CD4-positive, alpha-beta T cell treated with Interleukin-6 for 4 hours (primary cell): ENCODE results near the gene OIT3.

Experiments
- DNase-seq: peaks from one replicate; pipeline ENCODE4 v3.0.0-alpha.2; 2020; ENCODE audit warnings: mixed read lengths

Gene OIT3

GRCh38 chr10:72893136-72893798, at the start of gene OIT3:
Gene OIT3 (plus strand): TSS chr10:72893739. CDS start chr10:72893799, 60 bp downstream.
- no peak for DNase-seq

- DNase-seq, result no peak
Measured at GRCh38 chr10:72846238-72846637, 47.3 kb upstream of the OIT3 start.

- DNase-seq, result no peak
Measured at GRCh38 chr10:72847681-72848080, 45.9 kb upstream of the OIT3 start.

- DNase-seq, result no peak
Measured at GRCh38 chr10:72850861-72851260, 42.7 kb upstream of the OIT3 start.

- DNase-seq, result no peak
Measured at GRCh38 chr10:72851509-72851908, 42.0 kb upstream of the OIT3 start.

GRCh38 chr10:72852508-72852907, 41.0 kb upstream of the OIT3 start:
- DNase-seq, result no peak

- no peak for DNase-seq
Measured at GRCh38 chr10:72855129-72855528, 38.4 kb upstream of the OIT3 start.

- DNase-seq, result no peak
Measured at GRCh38 chr10:72855790-72856189, 37.7 kb upstream of the OIT3 start.

GRCh38 chr10:72858067-72858466, 35.5 kb upstream of the OIT3 start:
- DNase-seq, result no peak

- DNase-seq, result no peak
Measured at GRCh38 chr10:72862957-72863356, 30.6 kb upstream of the OIT3 start.

GRCh38 chr10:72875250-72876055, 18.1 kb upstream of the OIT3 start:
- DNase-seq, result peak; percentile 6

GRCh38 chr10:72879245-72879644, 14.3 kb upstream of the OIT3 start:
- DNase-seq, result no peak

- no peak for DNase-seq
Measured at GRCh38 chr10:72881291-72881690, 12.2 kb upstream of the OIT3 start.

GRCh38 chr10:72883861-72884260, 9.7 kb upstream of the OIT3 start:
- no peak for DNase-seq

GRCh38 chr10:72885953-72886352, 7.6 kb upstream of the OIT3 start:
- DNase-seq, result no peak

GRCh38 chr10:72886621-72887020, 6.9 kb upstream of the OIT3 start:
- no peak for DNase-seq

GRCh38 chr10:72887043-72887442, 6.5 kb upstream of the OIT3 start:
- DNase-seq, result no peak

GRCh38 chr10:72888151-72888638, 5.3 kb upstream of the OIT3 start:
- DNase-seq, result no peak

- DNase-seq, result no peak
Measured at GRCh38 chr10:72889391-72889831, 4.1 kb upstream of the OIT3 start.

GRCh38 chr10:72890086-72890485, 3.5 kb upstream of the OIT3 start:
- no peak for DNase-seq

- no peak for DNase-seq
Measured at GRCh38 chr10:72895236-72895850, 1.8 kb downstream of the OIT3 start.

GRCh38 chr10:72898616-72899015, 5.1 kb downstream of the OIT3 start:
- DNase-seq, result no peak

- DNase-seq, result no peak
Measured at GRCh38 chr10:72899545-72899944, 6.0 kb downstream of the OIT3 start.
